ENCODE data around the gene GET4.

GRCh38 chr7:883055-884021 is 7.0 kb downstream of the GET4 start:
- TF ChIP-seq CTCF (conservative IDR thresholded peaks at IDR 0.05 in 1 of 2, IDR thresholded peaks at IDR 0.05 in 1 of 2; ENCODE audit: extremely low read depth in 1 of 2, insufficient read depth in 1 of 2, low read depth in 1 of 2, low read length in 2 of 2) (no peak), EZH2 (IDR thresholded peaks at IDR 0.05; ENCODE audit: borderline replicate concordance, low read length) (no peak)
